ENCODE data around the gene ZNF169.
"Not testable (repeated sequence)": the region's sequence is repeated elsewhere in the genome, so short reads cannot be mapped to it uniquely, and the experiment has no call there.

The ZNF169 gene

GRCh38 chr9:94298949-94299599 is 40.0 kb downstream of the ZNF169 start:
- TF ChIP-seq, protein P1, sequence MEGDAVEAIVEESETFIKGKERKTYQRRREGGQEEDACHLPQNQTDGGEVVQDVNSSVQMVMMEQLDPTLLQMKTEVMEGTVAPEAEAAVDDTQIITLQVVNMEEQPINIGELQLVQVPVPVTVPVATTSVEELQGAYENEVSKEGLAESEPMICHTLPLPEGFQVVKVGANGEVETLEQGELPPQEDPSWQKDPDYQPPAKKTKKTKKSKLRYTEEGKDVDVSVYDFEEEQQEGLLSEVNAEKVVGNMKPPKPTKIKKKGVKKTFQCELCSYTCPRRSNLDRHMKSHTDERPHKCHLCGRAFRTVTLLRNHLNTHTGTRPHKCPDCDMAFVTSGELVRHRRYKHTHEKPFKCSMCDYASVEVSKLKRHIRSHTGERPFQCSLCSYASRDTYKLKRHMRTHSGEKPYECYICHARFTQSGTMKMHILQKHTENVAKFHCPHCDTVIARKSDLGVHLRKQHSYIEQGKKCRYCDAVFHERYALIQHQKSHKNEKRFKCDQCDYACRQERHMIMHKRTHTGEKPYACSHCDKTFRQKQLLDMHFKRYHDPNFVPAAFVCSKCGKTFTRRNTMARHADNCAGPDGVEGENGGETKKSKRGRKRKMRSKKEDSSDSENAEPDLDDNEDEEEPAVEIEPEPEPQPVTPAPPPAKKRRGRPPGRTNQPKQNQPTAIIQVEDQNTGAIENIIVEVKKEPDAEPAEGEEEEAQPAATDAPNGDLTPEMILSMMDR (IDR thresholded peaks at IDR 0.05) = no peak
- Histone ChIP-seq H3K27me3 (no peaks in the 10 kb centered on the region), H3K36me3 (peaks cover 26% of the 10 kb centered on the region), H3K4me1 (ENCODE audit: control insufficient read depth in 1 of 2, insufficient read depth in 1 of 2, low read depth in 1 of 2, low read length in 1 of 2) (no peaks in the 10 kb centered on the region), H3K4me3 (ENCODE audit: low read depth in 1 of 2, low read length in 1 of 2) (no peak overlapping the region), H3K27ac (no peak overlapping the region), H3K9me3 (no peaks in the 10 kb centered on the region)

DNA sequence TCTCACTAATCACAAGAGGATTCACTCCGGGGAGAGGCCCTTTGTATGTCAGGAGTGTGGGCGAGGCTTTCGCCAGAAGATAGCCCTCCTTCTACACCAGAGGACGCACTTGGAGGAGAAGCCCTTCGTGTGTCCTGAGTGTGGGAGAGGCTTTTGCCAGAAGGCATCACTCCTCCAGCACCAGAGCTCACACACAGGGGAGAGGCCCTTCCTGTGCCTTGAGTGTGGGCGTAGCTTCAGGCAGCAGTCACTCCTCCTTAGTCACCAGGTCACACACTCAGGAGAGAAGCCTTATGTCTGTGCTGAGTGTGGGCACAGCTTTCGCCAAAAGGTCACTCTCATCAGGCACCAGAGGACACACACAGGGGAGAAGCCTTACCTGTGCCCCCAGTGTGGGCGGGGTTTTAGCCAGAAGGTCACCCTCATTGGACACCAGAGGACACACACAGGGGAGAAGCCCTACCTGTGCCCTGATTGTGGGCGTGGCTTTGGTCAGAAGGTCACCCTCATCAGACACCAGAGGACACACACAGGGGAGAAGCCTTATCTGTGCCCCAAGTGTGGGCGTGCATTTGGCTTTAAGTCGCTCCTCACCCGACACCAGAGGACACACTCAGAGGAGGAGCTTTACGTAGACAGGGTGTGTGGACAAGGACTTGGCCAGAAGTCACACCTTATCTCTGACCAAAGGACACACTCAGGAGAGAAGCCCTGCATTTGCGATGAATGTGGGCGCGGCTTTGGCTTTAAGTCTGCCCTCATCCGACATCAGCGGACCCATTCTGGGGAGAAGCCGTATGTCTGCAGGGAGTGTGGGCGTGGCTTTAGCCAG is 41.6 kb downstream of the ZNF169 start:
- Histone ChIP-seq H3K27me3 (no peaks in the 10 kb centered on the region), H3K27ac (no peak overlapping the region), H3K36me3 (peaks cover 15% of the 10 kb centered on the region), H3K4me1 (ENCODE audit: control insufficient read depth in 1 of 2, insufficient read depth in 1 of 2, low read depth in 1 of 2, low read length in 1 of 2) (no peaks in the 10 kb centered on the region), H3K9me3 (no peaks in the 10 kb centered on the region), H3K4me3 (ENCODE audit: low read depth in 1 of 2, low read length in 1 of 2) (no peak overlapping the region)
- TF ChIP-seq, protein P1 (IDR thresholded peaks at IDR 0.05) = no peak

DNA sequence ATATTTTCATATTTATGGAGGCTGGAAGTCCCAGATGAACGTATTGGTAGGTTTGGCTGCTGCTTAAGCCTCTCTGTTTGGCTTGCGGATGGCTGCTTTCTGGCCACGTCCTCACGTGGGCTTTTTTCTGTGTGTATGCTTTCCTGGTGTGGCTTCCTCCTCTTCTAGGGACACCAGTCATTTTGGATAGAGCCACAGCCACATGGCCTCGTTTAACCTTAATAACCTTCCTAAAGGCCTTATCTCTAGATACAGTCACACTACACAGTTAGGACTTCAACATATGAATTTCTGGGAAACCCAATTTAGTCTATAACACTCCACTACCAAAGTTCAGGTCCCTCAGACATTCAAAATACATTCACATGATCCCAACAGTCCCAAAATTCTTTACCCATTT is 42.5 kb downstream of the ZNF169 start:
- TF ChIP-seq, protein P1 (IDR thresholded peaks at IDR 0.05) = no peak
- Histone ChIP-seq H3K4me1 (ENCODE audit: control insufficient read depth in 1 of 2, insufficient read depth in 1 of 2, low read depth in 1 of 2, low read length in 1 of 2) (no peaks in the 10 kb centered on the region), H3K4me3 (ENCODE audit: low read depth in 1 of 2, low read length in 1 of 2) (no peak overlapping the region), H3K27ac (no peak overlapping the region), H3K36me3 (peaks cover 10% of the 10 kb centered on the region), H3K27me3 (no peaks in the 10 kb centered on the region), H3K9me3 (no peaks in the 10 kb centered on the region)

GRCh38 chr9:94302426-94302825 is 43.3 kb downstream of the ZNF169 start:
- H3K9me3 ChIP-seq = no peaks in the 10 kb centered on the region
- no peak overlapping the region for H3K4me3 ChIP-seq (ENCODE audit: low read depth in 1 of 2, low read length in 1 of 2)
- peaks cover 10% of the 10 kb centered on the region for H3K36me3 ChIP-seq
- no peaks in the 10 kb centered on the region for H3K4me1 ChIP-seq (ENCODE audit: control insufficient read depth in 1 of 2, insufficient read depth in 1 of 2, low read depth in 1 of 2, low read length in 1 of 2)
- no peaks in the 10 kb centered on the region for H3K27me3 ChIP-seq
- H3K27ac ChIP-seq = no peak overlapping the region
- TF ChIP-seq, protein P1 (IDR thresholded peaks at IDR 0.05) = no peak

GRCh38 chr9:94303321-94303720 is 44.2 kb downstream of the ZNF169 start:
- Histone ChIP-seq H3K27ac (no peak overlapping the region), H3K9me3 (no peaks in the 10 kb centered on the region), H3K4me1 (ENCODE audit: control insufficient read depth in 1 of 2, insufficient read depth in 1 of 2, low read depth in 1 of 2, low read length in 1 of 2) (no peaks in the 10 kb centered on the region), H3K27me3 (no peaks in the 10 kb centered on the region), H3K36me3 (peaks cover 10% of the 10 kb centered on the region), H3K4me3 (ENCODE audit: low read depth in 1 of 2, low read length in 1 of 2) (no peak overlapping the region)
- TF ChIP-seq, protein P1 (IDR thresholded peaks at IDR 0.05) = no peak

DNA sequence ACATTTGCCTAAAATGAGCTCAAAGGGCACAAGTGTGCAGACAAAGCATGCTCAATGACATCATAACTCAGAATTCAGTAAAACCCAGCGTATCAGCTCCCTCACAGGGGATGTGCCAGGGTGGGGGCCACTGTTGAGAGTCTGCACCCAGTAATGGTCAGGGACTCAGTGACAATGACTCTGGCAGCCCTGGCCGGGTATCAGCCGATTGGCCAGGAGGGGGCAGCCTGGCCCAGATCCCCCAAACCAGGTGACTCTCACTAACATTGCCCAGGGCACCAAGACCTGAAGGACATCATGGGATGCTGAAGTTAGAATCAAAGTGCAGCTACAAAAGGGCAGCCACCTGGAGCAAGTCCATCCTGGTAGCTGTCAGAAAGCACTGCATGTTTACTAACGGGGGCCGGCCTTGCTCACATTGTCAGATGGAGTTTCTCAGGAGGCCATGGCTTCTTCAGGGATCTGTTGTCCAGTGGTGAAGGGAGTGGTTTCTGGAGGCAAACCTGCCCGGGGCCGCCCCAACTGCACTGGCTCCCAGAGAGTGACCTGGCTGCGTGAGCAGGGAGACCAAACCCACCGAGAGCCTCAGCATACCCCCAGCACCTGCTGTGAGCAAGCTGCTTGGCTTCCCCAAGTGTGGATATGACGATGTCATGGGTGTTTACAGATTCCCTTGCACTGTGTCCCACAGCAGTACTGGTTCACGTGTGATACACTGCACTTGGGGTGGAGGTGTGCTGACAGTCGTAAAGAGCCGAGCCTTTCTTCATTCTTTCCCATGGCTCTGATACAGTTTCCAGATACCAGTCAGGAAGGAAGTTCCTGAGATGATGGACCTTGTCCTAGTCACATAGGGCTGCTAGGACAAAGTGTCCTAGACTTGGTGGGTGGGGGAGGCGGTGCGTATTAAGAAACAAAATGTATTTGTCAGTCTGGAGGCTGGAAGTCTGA is 56.2 kb downstream of the ZNF169 start:
- not testable (repeated sequence) for H3K9me3 ChIP-seq; H3K27ac ChIP-seq; H3K36me3 ChIP-seq; H3K4me3 ChIP-seq (ENCODE audit: low read depth in 1 of 2, low read length in 1 of 2); H3K27me3 ChIP-seq; H3K4me1 ChIP-seq (ENCODE audit: control insufficient read depth in 1 of 2, insufficient read depth in 1 of 2, low read depth in 1 of 2, low read length in 1 of 2)

DNA sequence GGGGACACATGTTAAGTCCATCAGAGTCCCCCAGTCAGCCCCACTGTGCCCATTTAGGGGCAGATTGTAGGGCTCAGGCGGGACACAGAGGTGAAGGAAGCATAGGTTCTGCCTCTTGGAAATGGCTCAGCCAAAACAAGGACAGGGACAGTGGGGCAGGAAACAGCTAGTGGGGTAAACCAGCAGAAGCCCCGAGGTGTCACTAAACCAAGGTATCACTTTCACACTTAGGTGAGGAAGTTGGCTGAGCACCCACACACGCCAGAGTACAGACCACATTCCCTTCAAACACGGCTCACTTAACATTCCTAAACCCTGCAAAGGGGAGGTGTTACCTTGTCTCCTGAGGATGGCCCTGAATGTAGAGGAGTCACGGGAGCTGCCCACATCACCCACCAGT is 57.1 kb downstream of the ZNF169 start:
- H3K36me3 ChIP-seq; H3K27me3 ChIP-seq; H3K9me3 ChIP-seq; H3K4me3 ChIP-seq (ENCODE audit: low read depth in 1 of 2, low read length in 1 of 2); H3K27ac ChIP-seq; H3K4me1 ChIP-seq (ENCODE audit: control insufficient read depth in 1 of 2, insufficient read depth in 1 of 2, low read depth in 1 of 2, low read length in 1 of 2): not testable (repeated sequence)

Measured in neutrophil (primary cell).